PC-9 (cell line): ENCODE data around the gene CALN1. TPM values are rescaled to one million over a fixed set of nuclear protein-coding genes. Genes with fewer than 3 reads are reported as not detected.

ENCODE experiments used
- BruUV-seq: library from RNA; stranded (reverse); fragments of 400-500 nt; replicated peaks from 2 replicates; lab custom pipeline; 2021; lab: Mats Ljungman, UMichigan
- CTCF ChIA-PET: fragments of 300-600 bp; sonication (Branson Sonifier 250); formaldehyde crosslinking; loops from one replicate; lab custom pipeline; 2022; ENCODE audit warnings: antibody characterized with exemption; lab: Charles Lee
- POLR2A ChIA-PET: fragments of 300-600 bp; sonication (Branson Sonifier 250); formaldehyde crosslinking; loops from one replicate; lab custom pipeline; 2022; ENCODE audit warnings: antibody characterized with exemption; ENCODE audit not compliant: unreplicated experiment; lab: Charles Lee
- DNase-seq, 2 experiments: peaks; one replicate each; pipeline versions ENCODE4 v3.0.0 to v3.0.0-alpha.2; 2015 to 2022; ENCODE audit warnings: mixed read lengths in 1 of 2
- H2AFZ ChIP-seq: fragments of 200-600 bp; sonication (generic); 2 replicates; pipeline ENCODE4 v1.8.1; 2017; ENCODE audit warnings: antibody characterized with exemption
- H3F3A ChIP-seq: fragments of 200-600 bp; sonication (generic); 2 replicates; pipeline ENCODE4 v1.8.1; 2017; ENCODE audit warnings: antibody characterized with exemption, mild to moderate bottlenecking, low read depth; ENCODE audit not compliant: insufficient read depth
- H3K27ac ChIP-seq: fragments of 200-600 bp; sonication (generic); 2 replicates; pipeline ENCODE4 v1.6.1; 2016; ENCODE audit warnings: mixed run types
- H3K27me3 ChIP-seq: fragments of 200-600 bp; sonication (generic); 2 replicates; pipeline ENCODE4 v1.6.1; 2016; ENCODE audit warnings: low read depth, mixed run types; ENCODE audit not compliant: insufficient read depth
- H3K36me3 ChIP-seq: fragments of 200-600 bp; sonication (generic); 2 replicates; pipeline ENCODE4 v1.6.1; 2016; ENCODE audit warnings: low read depth, mixed run types
- H3K4me1 ChIP-seq: fragments of 200-600 bp; sonication (generic); replicated peaks from 2 replicates; pipeline ENCODE4 v1.6.1; 2016; ENCODE audit warnings: mixed run types; ENCODE audit not compliant: insufficient read depth
- H3K4me2 ChIP-seq: fragments of 200-600 bp; sonication (generic); 2 replicates; pipeline ENCODE4 v1.6.1; 2017; ENCODE audit warnings: mixed run types
- H3K4me3 ChIP-seq: fragments of 200-600 bp; sonication (generic); 2 replicates; pipeline ENCODE4 v1.6.1; 2016; ENCODE audit warnings: mixed run types
- H3K79me2 ChIP-seq: fragments of 200-600 bp; sonication (generic); 2 replicates; pipeline ENCODE4 v1.6.1; 2017; ENCODE audit warnings: low read depth, mixed run types
- H3K9me2 ChIP-seq: fragments of 200-600 bp; sonication (generic); 2 replicates; pipeline ENCODE4 v1.8.1; 2017; ENCODE audit warnings: mild to moderate bottlenecking; ENCODE audit not compliant: insufficient read depth
- H3K9me3 ChIP-seq: fragments of 200-600 bp; sonication (generic); 2 replicates; pipeline ENCODE4 v1.8.1; 2016; ENCODE audit warnings: low read depth; ENCODE audit not compliant: insufficient read depth
- H4K20me1 ChIP-seq: fragments of 200-600 bp; sonication (generic); 2 replicates; pipeline ENCODE4 v1.8.1; 2017; ENCODE audit not compliant: insufficient read depth
- CTCF ChIP-seq: fragments of 200-600 bp; sonication (generic); conservative IDR thresholded peaks from 2 replicates; pipeline ENCODE4 v1.6.1; 2017; ENCODE audit warnings: mixed run types, antibody characterized with exemption, mild to moderate bottlenecking, moderate library complexity
- EZH2 ChIP-seq: fragments of 200-600 bp; sonication (generic); IDR thresholded peaks from 2 replicates; pipeline ENCODE4 v1.8.0; 2017; ENCODE audit warnings: antibody characterized with exemption, low read depth
- intact Hi-C: fragments of 100-400 bp; cut with micrococcal nuclease; formaldehyde crosslinking; loops from one replicate; pipeline ENCODE4 v1.10.0; 2022; ENCODE audit not compliant: unreplicated experiment
- total RNA-seq: library from RNA; stranded (reverse); gene quantifications from 2 replicates; pipeline ENCODE4 v1.2.3, GENCODE V29; 2021

CALN1 gene
- total RNA-seq, 1 experiment from 2014 or later: not detected

GRCh38 chr7:72016574-72016973, 395.6 kb downstream of the CALN1 start:
- H4K20me1 ChIP-seq: no peaks in the 10 kb centered on the region
- no peaks in the 10 kb centered on the region for H3K79me2 ChIP-seq
- POLR2A ChIA-PET: no interaction called here
- H3K4me1 ChIP-seq: no peaks in the 10 kb centered on the region
- no peak overlapping the region for H3K4me2 ChIP-seq
- CTCF ChIA-PET: no interaction called here
- H3K9me3 ChIP-seq: no peaks in the 10 kb centered on the region
- H3K4me3 ChIP-seq: no peak overlapping the region
- no peaks in the 10 kb centered on the region for H3F3A ChIP-seq
- H3K36me3 ChIP-seq: no peaks in the 10 kb centered on the region
- no peak for DNase-seq
- H3K27me3 ChIP-seq: peaks cover 16% of the 10 kb centered on the region
- BruUV-seq: no TSS peak
- TF ChIP-seq EZH2: no peak
- no peak for TF ChIP-seq CTCF
- intact Hi-C loops: no loop called here
- H3K27ac ChIP-seq: no peak overlapping the region
- no peak overlapping the region for H2AFZ ChIP-seq
- H3K9me2 ChIP-seq: no peaks in the 10 kb centered on the region

GRCh38 chr7:72015136-72015535, 397.0 kb downstream of the CALN1 start:
- DNase-seq: no peak
- Histone ChIP-seq H3K27ac (no peak overlapping the region), H3K4me1 (no peaks in the 10 kb centered on the region), H3K4me3 (no peak overlapping the region), H2AFZ (no peak overlapping the region), H3K9me3 (no peaks in the 10 kb centered on the region), H3K27me3 (peaks cover 23% of the 10 kb centered on the region), H3K79me2 (no peaks in the 10 kb centered on the region), H3K36me3 (no peaks in the 10 kb centered on the region), H4K20me1 (no peaks in the 10 kb centered on the region), H3K9me2 (no peaks in the 10 kb centered on the region), H3F3A (no peaks in the 10 kb centered on the region), H3K4me2 (no peak overlapping the region)
- CTCF ChIA-PET: no interaction called here
- intact Hi-C loops: no loop called here
- POLR2A ChIA-PET: no interaction called here
- BruUV-seq: no TSS peak
- TF ChIP-seq CTCF (no peak), EZH2 (no peak)

- no peak for TF ChIP-seq CTCF
- TF ChIP-seq EZH2: no peak
- no peaks in the 10 kb centered on the region for H3K36me3 ChIP-seq
- no peaks in the 10 kb centered on the region for H3K79me2 ChIP-seq
- no peaks in the 10 kb centered on the region for H3F3A ChIP-seq
- DNase-seq: no peak
- H3K4me1 ChIP-seq: no peaks in the 10 kb centered on the region
- H3K27ac ChIP-seq: no peak overlapping the region
- H4K20me1 ChIP-seq: no peaks in the 10 kb centered on the region
- H3K4me2 ChIP-seq: no peak overlapping the region
- no peaks in the 10 kb centered on the region for H3K9me2 ChIP-seq
- ChIA-PET CTCF (no interaction called here), POLR2A (no interaction called here)
- no peak overlapping the region for H2AFZ ChIP-seq
- H3K27me3 ChIP-seq: peaks cover 8% of the 10 kb centered on the region; the same call in 1 of the 2 replicates
- BruUV-seq: no TSS peak
- no peak overlapping the region for H3K4me3 ChIP-seq
- no peaks in the 10 kb centered on the region for H3K9me3 ChIP-seq
- intact Hi-C loops: no loop called here
These were observed 405.1 kb downstream of the CALN1 start for GRCh38 chr7:72007018-72007417.
